Loucy (cell line): Measurements from ENCODE around the gene PXN.

Source experiments
- H2AFZ ChIP-seq: fragments of 200-600 bp; sonication (generic); 2 replicates; pipeline ENCODE4 v1.6.0; 2016; ENCODE audit warnings: antibody characterized with exemption, mild to moderate bottlenecking, low read length, moderate library complexity
- H3F3A ChIP-seq: fragments of 200-600 bp; 2 replicates; pipeline ENCODE4 v1.6.0; 2016; ENCODE audit warnings: antibody characterized with exemption, low read depth, mild to moderate bottlenecking
- H3K27me3 ChIP-seq: fragments of 200-600 bp; sonication (generic); 2 replicates; pipeline ENCODE4 v1.6.1; 2014; ENCODE audit warnings: low read length, mild to moderate bottlenecking; ENCODE audit not compliant: insufficient read depth, poor library complexity, severe bottlenecking
- H3K36me3 ChIP-seq: fragments of 200-600 bp; sonication (generic); 2 replicates; pipeline ENCODE4 v1.6.1; 2016; ENCODE audit warnings: low read length; ENCODE audit not compliant: insufficient read depth
- H3K4me1 ChIP-seq: fragments of 200-600 bp; sonication (generic); 2 replicates; pipeline ENCODE4 v1.5.1; 2014; ENCODE audit warnings: low read length, mild to moderate bottlenecking; ENCODE audit not compliant: insufficient read depth, poor library complexity, severe bottlenecking
- H3K4me2 ChIP-seq: fragments of 200-600 bp; sonication (generic); 2 replicates; pipeline ENCODE4 v1.6.0; 2014; ENCODE audit warnings: antibody characterized with exemption, low read length, low read depth, mild to moderate bottlenecking; ENCODE audit not compliant: poor library complexity, severe bottlenecking
- H3K4me3 ChIP-seq: fragments of 200-600 bp; sonication (generic); 2 replicates; pipeline ENCODE4 v1.5.1; 2014; ENCODE audit warnings: low read length, mild to moderate bottlenecking, mixed read lengths; ENCODE audit not compliant: poor library complexity, severe bottlenecking
- H3K79me2 ChIP-seq: fragments of 200-600 bp; sonication (generic); 2 replicates; pipeline ENCODE4 v1.6.1; 2014; ENCODE audit warnings: low read length; ENCODE audit not compliant: insufficient read depth
- H3K9ac ChIP-seq: fragments of 200-600 bp; sonication (generic); 2 replicates; pipeline ENCODE4 v1.6.0; 2014; ENCODE audit warnings: mild to moderate bottlenecking, low read depth, low read length, moderate library complexity; ENCODE audit not compliant: poor library complexity, severe bottlenecking
- H3K9me2 ChIP-seq: fragments of 200-600 bp; sonication (generic); replicated peaks from 2 replicates; pipeline ENCODE4 v1.6.1; 2016; ENCODE audit warnings: low read depth, low read length, mixed read lengths
- H3K9me3 ChIP-seq: fragments of 200-600 bp; sonication (generic); 2 replicates; pipeline ENCODE4 v1.6.1; 2014; ENCODE audit warnings: mild to moderate bottlenecking, antibody characterized with exemption, low read length, low read depth; ENCODE audit not compliant: insufficient read depth
- H4K20me1 ChIP-seq: fragments of 200-600 bp; sonication (generic); 2 replicates; pipeline ENCODE4 v1.6.0; 2014; ENCODE audit warnings: antibody characterized with exemption, low read length, mild to moderate bottlenecking; ENCODE audit not compliant: insufficient read depth, poor library complexity, severe bottlenecking
- CTCF ChIP-seq: fragments of 200-600 bp; sonication (generic); conservative IDR thresholded peaks from 2 replicates; pipeline ENCODE4 v1.5.1; 2014; ENCODE audit warnings: mild to moderate bottlenecking, antibody characterized with exemption, low read length
- EZH2phosphoT487 ChIP-seq: fragments of 200-600 bp; IDR thresholded peaks from 2 replicates; pipeline ENCODE4 v1.6.1; 2018; ENCODE audit warnings: antibody characterized with exemption, mild to moderate bottlenecking, moderate library complexity, borderline replicate concordance

The PXN gene

GRCh38 chr12:120200364-120200800 is 65.1 kb downstream of the PXN start:
- Histone ChIP-seq H3K9me2 (no peaks in the 10 kb centered on the region), H3K4me2 (peak overlapping the region; percentile 100), H3K9ac (peak overlapping the region; percentile 99), H3K4me3 (peak overlapping the region; percentile 99), H3K27me3 (peaks cover 5% of the 10 kb centered on the region), H4K20me1 (peaks cover 40% of the 10 kb centered on the region), H3F3A (peaks cover 3% of the 10 kb centered on the region; the same call in 1 of the 2 replicates), H3K4me1 (peaks cover 24% of the 10 kb centered on the region), H3K79me2 (peaks cover 61% of the 10 kb centered on the region), H3K9me3 (no peaks in the 10 kb centered on the region), H2AFZ (no peak overlapping the region), H3K36me3 (peaks cover 38% of the 10 kb centered on the region; the same call in 1 of the 2 replicates)
- TF ChIP-seq CTCF (no peak), EZH2phosphoT487 (no peak)

GRCh38 chr12:120199595-120200306 is 65.8 kb downstream of the PXN start:
- Histone ChIP-seq H3K9me2 (no peaks in the 10 kb centered on the region), H3K9ac (peak overlapping the region; percentile 99), H3K79me2 (peaks cover 67% of the 10 kb centered on the region), H2AFZ (no peak overlapping the region), H3K4me1 (peaks cover 30% of the 10 kb centered on the region), H4K20me1 (peaks cover 40% of the 10 kb centered on the region), H3K9me3 (no peaks in the 10 kb centered on the region), H3F3A (peaks cover 3% of the 10 kb centered on the region; the same call in 1 of the 2 replicates), H3K4me3 (peak overlapping the region; percentile 99), H3K4me2 (peak overlapping the region; percentile 100), H3K27me3 (peaks cover 5% of the 10 kb centered on the region), H3K36me3 (peaks cover 38% of the 10 kb centered on the region; the same call in 1 of the 2 replicates)
- TF ChIP-seq EZH2phosphoT487 (no peak), CTCF (no peak)

- Histone ChIP-seq H3K4me2 (peak overlapping the region; percentile 100), H3K9ac (peak overlapping the region; percentile 99), H4K20me1 (peaks cover 44% of the 10 kb centered on the region), H3K9me3 (no peaks in the 10 kb centered on the region), H3K4me1 (peaks cover 30% of the 10 kb centered on the region), H3K4me3 (peak overlapping the region; percentile 99), H3F3A (peaks cover 3% of the 10 kb centered on the region; the same call in 1 of the 2 replicates), H3K79me2 (peaks cover 74% of the 10 kb centered on the region), H3K9me2 (no peaks in the 10 kb centered on the region), H3K27me3 (peaks cover 5% of the 10 kb centered on the region), H3K36me3 (peaks cover 38% of the 10 kb centered on the region; the same call in 1 of the 2 replicates), H2AFZ (no peak overlapping the region)
- no peak for TF ChIP-seq EZH2phosphoT487
- no peak for TF ChIP-seq CTCF
Measured at GRCh38 chr12:120199025-120199424, 66.5 kb downstream of the PXN start.
